Epidermal melanocyte (primary cell): ENCODE results near the gene PLCB4.
"Not testable (repeated sequence)": the region's sequence is repeated elsewhere in the genome, so short reads cannot be mapped to it uniquely, and the experiment has no call there.

ENCODE experiments used
- DNase-seq: peaks from one replicate; pipeline ENCODE4 v3.0.0; 2011; ENCODE audit warnings: low spot score; ENCODE audit not compliant: insufficient read length

The PLCB4 gene

DNA sequence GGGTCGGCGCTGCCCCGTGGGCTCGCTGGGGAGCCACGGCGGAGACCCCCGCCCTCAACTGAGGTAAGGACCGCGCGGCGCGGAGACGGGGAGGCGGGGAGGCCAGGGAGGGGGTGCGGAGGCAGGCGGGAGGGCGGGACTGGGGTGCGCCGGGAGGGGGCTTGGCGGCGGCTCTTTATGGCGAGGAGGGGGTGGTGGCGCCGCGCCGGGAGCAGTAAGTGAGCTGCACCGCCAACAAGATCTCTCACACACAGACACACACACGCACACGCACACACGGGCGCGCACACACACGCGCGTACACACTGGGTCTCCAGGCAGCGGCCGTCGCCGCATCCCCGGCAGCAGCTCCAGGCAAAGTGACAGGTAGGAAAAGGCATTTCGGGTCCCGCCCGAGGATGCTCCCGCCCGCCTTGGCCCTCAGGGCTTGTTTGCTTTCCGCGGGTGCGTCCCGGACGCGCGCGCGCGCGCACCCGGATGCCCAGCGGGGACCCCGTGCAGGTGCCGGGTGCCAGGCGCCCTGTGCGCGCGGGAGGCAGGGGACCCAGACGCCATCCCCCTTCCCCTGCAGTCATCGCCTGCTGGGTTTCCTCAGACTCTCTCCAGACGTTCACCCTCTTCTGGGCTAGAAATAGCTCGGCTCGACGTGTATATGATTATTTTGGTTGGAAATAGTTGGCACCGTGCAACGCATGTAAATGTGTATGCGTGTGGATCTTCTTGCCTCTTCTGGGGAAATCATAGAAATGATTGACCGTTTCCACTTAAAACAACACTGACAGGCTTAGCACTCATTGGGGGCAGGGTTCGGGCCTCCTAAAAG lies at the start of gene PLCB4:
TSS of gene PLCB4 (plus strand) at position 247 of the 823 bp plus-strand sequence. CDS start 238,728 bp downstream, outside the sequence.
- no peak for DNase-seq

DNA sequence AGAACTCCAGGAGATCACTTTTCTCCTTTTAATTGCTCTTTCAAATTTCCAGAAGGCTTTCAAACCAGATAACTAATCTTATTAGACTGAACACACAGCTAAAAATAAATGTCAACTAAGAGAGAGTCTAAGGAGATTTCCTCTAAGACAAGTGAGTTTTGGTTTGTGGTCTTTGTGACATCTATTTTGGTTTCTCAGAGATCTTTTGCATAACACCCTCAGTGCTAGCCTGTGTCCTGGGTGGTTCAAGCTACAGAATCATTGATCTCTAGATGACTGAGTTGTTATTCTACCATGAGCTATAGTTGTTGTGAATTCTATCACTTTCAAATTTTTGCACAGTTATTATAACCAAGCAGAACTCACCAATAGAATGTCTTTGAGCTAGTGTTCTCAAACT lies 49.1 kb upstream of the PLCB4 start:
- no peak for DNase-seq

DNA sequence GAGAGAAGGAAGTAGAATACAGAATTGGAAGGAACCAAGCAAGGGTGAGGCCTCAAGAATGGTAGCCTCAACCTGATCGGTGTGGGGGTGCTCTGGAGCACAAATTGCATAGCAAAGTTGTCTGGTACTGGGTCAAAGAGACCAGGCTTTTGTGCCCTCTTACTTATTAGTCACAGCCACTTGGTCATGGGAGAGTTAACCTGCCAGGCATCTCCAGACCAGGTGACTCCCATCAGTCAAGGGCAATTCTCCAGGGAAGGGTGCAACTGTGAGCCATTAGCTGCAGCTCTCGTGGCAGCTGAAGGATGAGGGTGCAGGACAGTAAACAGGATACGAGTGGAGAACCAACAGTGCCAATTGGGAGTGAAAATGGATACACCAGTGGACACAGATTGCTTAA lies 47.7 kb upstream of the PLCB4 start:
- no peak for DNase-seq

- DNase-seq: no peak
Measured at GRCh38 chr20:9021699-9022098, 47.2 kb upstream of the PLCB4 start.

- DNase-seq: no peak
Measured at GRCh38 chr20:9022376-9022775, 46.5 kb upstream of the PLCB4 start.

- DNase-seq: no peak
Measured at GRCh38 chr20:9024606-9025005, 44.3 kb upstream of the PLCB4 start.

GRCh38 chr20:9025011-9025410 lies 43.9 kb upstream of the PLCB4 start:
- no peak for DNase-seq

- DNase-seq: no peak
Measured at GRCh38 chr20:9025643-9026042, 43.2 kb upstream of the PLCB4 start.

DNA sequence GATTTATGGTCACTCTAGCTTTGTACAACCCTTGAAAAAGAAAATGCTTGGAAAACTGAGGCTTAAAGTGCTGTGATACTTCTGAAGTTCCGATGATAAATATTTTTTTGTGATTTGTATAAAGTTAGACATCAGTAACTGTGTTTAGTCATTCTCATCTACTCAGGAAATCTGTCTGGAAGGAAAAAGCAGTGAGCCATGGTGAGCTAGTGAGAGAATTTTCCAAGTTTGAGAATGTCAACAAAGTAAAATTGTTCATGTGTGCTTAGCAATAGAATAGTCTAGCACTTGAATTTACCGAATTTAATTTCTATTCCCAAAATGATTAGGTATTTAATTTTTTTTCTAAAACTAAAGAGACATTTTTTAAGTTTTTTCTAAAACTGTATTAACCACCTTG lies 41.3 kb upstream of the PLCB4 start:
- DNase-seq: no peak

DNA sequence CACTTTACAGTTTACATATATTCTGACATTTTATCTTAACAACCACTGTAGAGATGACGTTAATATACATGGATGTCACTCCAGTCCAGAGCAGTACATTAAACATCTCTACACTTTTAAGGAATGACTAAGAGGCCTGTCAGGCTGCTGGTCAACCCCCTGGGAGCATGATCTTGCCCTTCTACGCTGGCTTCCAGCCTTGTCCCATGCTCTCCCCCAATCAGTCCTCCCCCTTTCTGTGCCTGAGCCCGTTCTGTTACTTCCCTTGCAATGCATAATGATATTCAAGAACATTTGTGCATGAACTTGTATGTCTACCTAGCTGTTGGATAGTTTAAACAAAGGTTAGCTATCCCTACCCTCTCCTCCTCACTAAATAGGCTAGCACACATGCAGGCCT lies 40.5 kb upstream of the PLCB4 start:
- no peak for DNase-seq

DNA sequence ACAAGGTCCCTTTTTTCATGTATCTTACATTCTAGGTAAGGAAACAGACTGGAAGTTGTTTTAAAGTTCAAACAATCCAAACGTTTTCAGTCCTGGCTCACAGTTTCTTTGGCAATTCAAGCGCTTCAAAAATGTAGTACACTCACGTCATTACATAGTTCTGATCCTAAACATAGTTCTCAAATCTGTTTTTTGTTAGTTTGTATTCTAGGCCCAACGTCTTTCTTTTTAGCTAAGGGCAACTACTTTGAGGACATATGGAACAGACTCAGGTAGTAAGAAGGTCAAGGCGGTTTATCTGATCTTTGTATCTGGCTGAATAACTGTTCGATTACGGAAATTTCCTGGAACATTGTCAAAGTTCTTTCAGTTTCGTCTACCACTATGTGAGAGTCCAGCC lies 36.9 kb upstream of the PLCB4 start:
- no peak for DNase-seq

GRCh38 chr20:9032758-9033157 lies 36.1 kb upstream of the PLCB4 start:
- no peak for DNase-seq

GRCh38 chr20:9035126-9035525 lies 33.8 kb upstream of the PLCB4 start:
- no peak for DNase-seq

DNA sequence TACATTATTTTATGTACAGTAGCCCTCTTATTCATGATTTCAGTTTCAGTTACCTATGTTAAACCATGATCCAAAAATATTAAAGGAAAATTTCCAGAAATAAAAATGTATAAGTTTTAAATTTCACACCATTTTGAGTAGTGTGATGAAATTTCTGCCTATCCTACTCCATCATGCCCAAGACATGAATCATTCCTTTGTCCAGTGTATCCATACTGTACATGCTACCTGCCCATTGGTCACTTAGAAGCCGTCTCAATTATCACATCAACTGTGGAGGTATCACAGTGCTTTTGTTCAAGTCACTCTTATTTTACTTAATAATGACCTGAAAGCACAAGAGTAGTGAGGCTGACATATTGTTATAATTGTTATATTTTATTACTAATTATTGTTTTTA lies 32.3 kb upstream of the PLCB4 start:
- DNase-seq: no peak

GRCh38 chr20:9038791-9039535 lies 29.9 kb upstream of the PLCB4 start:
- DNase-seq: no peak

- no peak for DNase-seq
Measured at GRCh38 chr20:9040863-9041524, 27.9 kb upstream of the PLCB4 start.

- DNase-seq: no peak
Measured at GRCh38 chr20:9043364-9043763, 25.5 kb upstream of the PLCB4 start.

DNA sequence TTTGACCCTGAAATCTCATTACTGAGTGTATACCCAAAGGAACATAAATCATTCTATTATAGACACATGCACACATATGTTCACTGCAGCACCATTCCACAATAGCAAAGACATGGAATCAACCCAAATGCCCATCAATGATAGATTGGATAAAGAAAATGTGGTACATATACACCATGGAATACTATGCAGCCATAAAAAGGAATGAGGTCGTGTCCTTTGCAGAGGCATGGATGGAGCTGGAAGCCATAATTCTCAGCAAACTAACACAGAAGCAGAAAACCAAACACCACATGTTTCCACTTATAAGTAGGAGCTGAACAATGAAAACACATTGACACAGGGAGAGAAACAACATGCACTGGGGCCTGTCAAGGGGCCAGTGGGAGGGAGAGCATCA lies 21.0 kb upstream of the PLCB4 start:
- not testable (repeated sequence) for DNase-seq

- DNase-seq: peak; percentile 41
Measured at GRCh38 chr20:9051508-9051907, 17.4 kb upstream of the PLCB4 start.

- no peak for DNase-seq
Measured at GRCh38 chr20:9052136-9052535, 16.8 kb upstream of the PLCB4 start.

GRCh38 chr20:9053108-9053507 lies 15.8 kb upstream of the PLCB4 start:
- no peak for DNase-seq

DNA sequence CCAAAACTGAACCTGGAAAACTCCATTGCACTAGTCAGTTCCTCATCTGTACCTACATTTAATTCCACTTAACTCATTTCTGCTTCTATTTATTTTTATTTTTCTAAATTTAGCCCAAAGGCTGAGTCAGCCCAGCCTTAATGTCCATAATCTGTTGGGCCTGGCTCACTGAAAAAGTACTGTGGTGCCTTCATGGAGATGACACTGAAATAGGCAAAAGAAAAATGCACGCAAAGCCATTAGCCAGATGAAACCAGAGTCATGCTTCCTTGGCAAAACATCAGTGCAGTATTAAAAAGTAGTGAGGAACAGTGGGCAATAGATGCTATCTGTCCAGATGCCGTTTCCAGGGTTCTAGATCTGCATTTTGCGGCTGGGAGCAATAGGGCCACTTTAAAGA lies 14.7 kb upstream of the PLCB4 start:
- no peak for DNase-seq
